Urinary bladder (tissue), 4 donors: ENCODE data around the gene TRPV6. TPM values are rescaled to one million over a fixed set of nuclear protein-coding genes. Genes with fewer than 3 reads are reported as not detected.

Experiments
- DNase-seq: peaks from one replicate; pipeline ENCODE4 v3.0.0-alpha.2; 2015; ENCODE audit errors: extremely low spot score
- H3K27ac ChIP-seq: one replicate; pipeline ENCODE4 v1.5.1; 2013; ENCODE audit warnings: low read depth, mild to moderate bottlenecking, moderate library complexity
- H3K36me3 ChIP-seq: one replicate; pipeline ENCODE4 v1.6.1; 2013; ENCODE audit warnings: mild to moderate bottlenecking, moderate library complexity; ENCODE audit not compliant: insufficient read depth
- H3K4me1 ChIP-seq: one replicate; pipeline ENCODE4 v1.6.1; 2013; ENCODE audit warnings: mild to moderate bottlenecking, moderate library complexity; ENCODE audit not compliant: insufficient read depth
- H3K4me3 ChIP-seq: one replicate; pipeline ENCODE4 v1.5.1; 2013; ENCODE audit warnings: low read depth, low read length
- WGBS: extraction: QIAGEN DNeasy Blood & Tissue Kit; methylation state at CpG from one replicate; pipeline ENCODE4 v1.1.7; 2013; 5-methylcytosine and 5-hydroxymethylcytosine counted together
- polyA plus RNA-seq: library from polyadenylated mRNA; stranded (reverse); fragments of 200-250 nt; gene quantifications from one replicate; pipeline ENCODE4 v1.2.3, GENCODE V29; 2013
- total RNA-seq: library from RNA; depleted of rRNA; stranded (reverse); fragments of >200 nt; gene quantifications from one replicate; pipeline ENCODE4 v1.2.3, GENCODE V29; 2014
- donor health status: healthy with polysubstance abuse.
- donor health status: healthy.

The TRPV6 gene
- total and polyA plus RNA-seq, 2 donors = 0.32 to 0.74 TPM

DNA sequence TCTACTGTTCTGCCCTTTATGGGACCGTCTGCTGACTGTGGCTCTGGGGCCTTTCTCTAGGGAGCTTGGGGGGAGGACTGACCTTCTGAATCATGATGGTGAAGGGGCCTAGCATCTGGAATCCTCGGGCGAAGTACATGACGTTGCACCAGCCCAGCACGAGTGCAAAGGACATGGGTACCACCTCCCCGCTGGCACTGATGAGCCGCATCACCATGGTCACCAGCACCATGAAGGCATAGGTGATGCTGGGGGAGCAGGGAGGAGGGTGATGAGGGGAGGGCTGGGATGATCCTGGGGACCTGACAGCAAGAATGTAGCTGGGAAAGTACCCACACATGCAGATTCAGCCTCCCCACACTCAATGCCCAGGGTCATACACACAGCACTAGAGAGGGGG, 11.1 kb downstream of the TRPV6 start:
- H3K27ac ChIP-seq = no peak overlapping the region
- H3K4me3 ChIP-seq = no peak overlapping the region
- no peak for DNase-seq
- no peaks in the 10 kb centered on the region for H3K36me3 ChIP-seq
- WGBS = 86% methylated on average over 7 of the region's 7 CpGs
- H3K4me1 ChIP-seq = no peaks in the 10 kb centered on the region

DNA sequence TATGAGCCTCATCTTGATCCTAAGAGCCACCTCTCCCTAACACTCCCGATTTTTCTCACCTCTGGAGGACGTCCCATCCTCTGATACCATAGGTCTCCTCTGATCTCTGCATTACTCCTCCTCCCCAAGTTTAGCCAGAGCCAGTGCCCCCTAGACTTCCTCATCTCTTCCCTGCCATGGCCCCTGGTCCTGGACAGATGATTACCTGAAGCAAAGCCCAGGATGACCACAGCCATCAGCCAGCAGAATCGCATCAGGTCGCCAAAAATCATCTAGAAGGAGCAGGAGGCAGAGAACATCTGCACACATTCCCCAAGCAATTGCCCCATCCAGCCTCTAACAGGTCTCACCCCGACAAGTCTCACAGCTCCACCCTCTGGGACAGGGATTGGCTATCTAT, 11.7 kb downstream of the TRPV6 start:
- H3K4me3 ChIP-seq = no peak overlapping the region
- 85% methylated on average over 5 of the region's 5 CpGs for WGBS
- no peak overlapping the region for H3K27ac ChIP-seq
- DNase-seq = no peak
- peaks cover 2% of the 10 kb centered on the region for H3K36me3 ChIP-seq
- no peaks in the 10 kb centered on the region for H3K4me1 ChIP-seq

DNA sequence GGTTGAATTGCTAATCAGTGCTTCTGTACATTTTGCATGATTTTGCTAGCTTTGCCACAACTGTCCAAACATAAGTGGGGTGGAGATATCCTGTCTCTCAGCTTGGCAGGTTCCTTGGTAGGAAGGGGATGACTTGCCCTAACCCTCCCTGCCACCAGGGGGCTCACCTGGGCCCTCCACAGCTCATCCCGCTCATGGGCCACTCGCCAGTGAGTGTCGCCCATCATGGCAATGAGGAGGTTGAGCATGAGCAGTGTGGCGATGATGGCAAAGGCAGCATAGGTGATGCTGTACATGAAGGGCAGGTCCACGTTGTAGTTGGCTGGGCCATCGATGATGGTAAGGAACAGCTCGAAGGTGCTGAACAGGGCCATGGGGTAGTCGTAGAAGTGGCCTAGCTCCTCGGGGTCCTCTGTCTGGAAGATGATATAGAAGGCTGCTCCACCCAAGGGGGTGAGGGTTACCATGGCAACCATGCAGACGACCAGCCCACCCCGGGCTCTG, 12.2 kb downstream of the TRPV6 start:
- H3K27ac ChIP-seq = no peak overlapping the region
- WGBS = 79% methylated on average over 11 of the region's 11 CpGs
- no peak overlapping the region for H3K4me3 ChIP-seq
- no peaks in the 10 kb centered on the region for H3K4me1 ChIP-seq
- peaks cover 2% of the 10 kb centered on the region for H3K36me3 ChIP-seq
- DNase-seq = no peak

DNA sequence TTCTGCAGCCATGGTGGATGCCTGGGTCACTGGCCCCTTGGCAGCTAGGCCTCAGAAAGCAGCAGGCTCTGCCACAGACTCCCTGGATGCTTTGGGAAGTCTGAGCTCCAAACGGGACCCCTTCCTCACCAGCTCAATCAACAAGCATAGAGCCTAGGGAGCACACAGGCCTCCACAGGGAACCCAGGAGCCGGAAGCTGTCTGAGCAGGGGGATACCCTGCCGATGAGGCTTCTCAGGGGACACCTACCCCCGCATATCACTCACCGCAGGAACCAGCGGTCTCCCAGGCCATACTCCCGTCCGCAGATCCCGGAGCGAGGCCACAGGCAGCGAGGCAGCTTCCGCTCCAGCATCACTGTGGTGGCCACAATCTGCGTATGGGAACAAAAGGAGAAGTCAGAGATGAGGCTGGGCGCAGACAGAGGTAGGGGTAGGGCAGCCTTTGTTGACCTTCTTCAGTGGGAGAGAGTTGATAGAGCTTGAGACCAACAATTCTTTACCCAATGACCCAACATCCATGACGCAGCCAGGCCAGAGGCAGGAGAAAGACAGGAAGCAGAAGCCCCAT, 13.4 kb downstream of the TRPV6 start:
- Histone ChIP-seq H3K4me1 (no peaks in the 10 kb centered on the region), H3K27ac (no peak overlapping the region), H3K36me3 (peaks cover 2% of the 10 kb centered on the region), H3K4me3 (no peak overlapping the region)
- no peak for DNase-seq
- WGBS = 89% methylated on average over 15 of the region's 15 CpGs

DNA sequence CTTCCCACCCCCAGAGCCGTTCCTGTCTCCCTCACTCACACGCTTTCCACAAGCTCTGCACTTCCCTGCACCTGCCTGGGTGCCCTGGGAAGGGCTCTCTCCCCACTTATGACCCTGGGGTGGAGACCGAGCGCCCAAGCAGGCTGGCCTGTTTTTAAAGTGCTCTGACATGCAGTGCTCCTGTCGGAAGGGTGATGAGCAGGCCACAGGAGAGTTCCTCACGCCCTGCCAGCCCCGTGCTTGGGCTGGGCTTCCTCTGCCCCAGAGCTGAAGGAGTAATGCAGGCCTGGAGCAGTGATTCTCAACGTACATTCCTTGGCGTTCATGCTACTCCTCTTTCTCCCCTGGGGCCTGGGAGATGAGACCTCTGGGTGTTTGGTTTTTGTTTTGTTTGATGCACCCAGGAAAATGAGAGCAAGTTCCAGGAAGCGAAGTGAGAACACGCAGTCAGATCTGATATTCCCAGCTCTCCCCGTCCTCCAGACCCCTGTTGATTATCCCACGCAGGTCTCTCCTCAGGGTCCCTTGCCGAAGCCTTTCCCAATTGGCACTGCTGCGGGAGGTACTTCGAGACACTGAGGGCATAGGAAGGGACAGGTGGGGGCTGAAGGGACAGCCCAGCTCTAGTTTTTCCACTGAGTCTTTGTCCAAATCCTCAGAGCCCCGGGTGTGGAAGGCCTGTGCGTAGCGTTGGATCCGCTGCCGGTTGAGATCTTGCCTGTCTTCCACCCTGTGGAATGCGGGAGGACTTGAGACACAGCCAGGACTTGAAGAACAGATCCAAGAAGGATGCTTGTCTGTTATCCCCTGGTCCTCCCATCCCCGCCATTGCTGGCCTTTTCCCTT, 14.1 kb downstream of the TRPV6 start:
- H3K4me1 ChIP-seq = no peaks in the 10 kb centered on the region
- H3K27ac ChIP-seq = no peak overlapping the region
- H3K36me3 ChIP-seq = peaks cover 2% of the 10 kb centered on the region
- DNase-seq = no peak
- 88% methylated on average over 23 of the region's 23 CpGs for WGBS
- H3K4me3 ChIP-seq = no peak overlapping the region

DNA sequence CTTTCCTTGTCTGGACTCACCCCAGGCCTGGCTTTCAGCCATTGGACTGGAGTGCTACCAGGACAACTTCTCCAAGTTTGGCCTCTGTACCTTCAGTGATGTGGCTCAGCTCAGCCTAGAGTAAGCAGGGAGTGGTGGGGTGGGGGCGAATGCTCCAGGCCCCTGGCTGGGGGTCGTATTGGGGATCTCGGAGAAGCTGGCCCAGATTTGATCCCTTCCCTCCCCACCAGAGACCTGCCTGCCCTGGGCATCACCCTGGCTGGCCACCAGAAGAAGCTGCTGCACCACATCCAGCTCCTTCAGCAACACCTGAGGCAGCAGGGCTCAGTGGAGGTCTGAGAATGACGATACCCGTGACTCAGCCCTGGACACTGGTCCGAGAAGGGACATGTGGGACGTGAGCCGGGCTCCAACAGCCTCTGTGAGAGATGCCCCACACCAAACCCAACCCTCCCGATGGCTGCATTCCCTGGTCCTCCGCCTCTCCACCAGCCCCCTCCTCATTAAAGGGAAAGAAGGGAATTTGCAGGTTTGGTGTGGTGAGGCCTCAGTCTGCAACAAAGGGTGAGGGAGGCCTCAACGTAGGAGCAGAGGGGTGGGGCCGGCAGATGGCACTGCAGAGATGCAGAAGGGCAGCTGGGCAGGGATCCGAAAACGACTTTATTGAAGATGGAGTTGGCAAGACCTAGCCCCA, 14.8 kb downstream of the TRPV6 start:
- WGBS = 88% methylated on average over 14 of the region's 14 CpGs
- H3K36me3 ChIP-seq = peaks cover 2% of the 10 kb centered on the region

DNA sequence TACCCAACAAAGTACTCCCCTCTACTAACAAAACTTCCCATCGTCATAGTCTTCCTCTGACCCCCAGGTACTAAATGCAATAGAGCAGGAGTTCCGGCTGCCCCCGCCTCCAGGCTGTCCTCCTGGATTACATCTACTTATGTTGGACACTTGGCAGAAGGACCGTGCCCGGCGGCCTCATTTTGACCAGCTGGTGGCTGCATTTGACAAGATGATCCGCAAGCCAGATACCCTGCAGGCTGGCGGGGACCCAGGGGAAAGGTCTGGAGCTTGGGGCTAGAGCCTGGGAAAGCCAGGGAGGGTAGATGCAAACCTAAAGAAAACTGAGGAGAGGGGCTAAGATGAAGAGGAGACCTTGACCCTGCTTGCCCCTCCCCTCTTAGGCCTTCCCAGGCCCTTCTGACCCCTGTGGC, 15.4 kb downstream of the TRPV6 start:
- DNase-seq = no peak
- Histone ChIP-seq H3K27ac (no peak overlapping the region), H3K36me3 (peaks cover 2% of the 10 kb centered on the region), H3K4me1 (no peaks in the 10 kb centered on the region), H3K4me3 (no peak overlapping the region)
- WGBS = 86% methylated on average over 8 of the region's 8 CpGs

More for the DNA sequence above, 14.8 kb downstream of the TRPV6 start:
- no peak overlapping the region for H3K27ac ChIP-seq
- H3K4me3 ChIP-seq = no peak overlapping the region
- no peak for DNase-seq
- H3K4me1 ChIP-seq = no peaks in the 10 kb centered on the region

DNA sequence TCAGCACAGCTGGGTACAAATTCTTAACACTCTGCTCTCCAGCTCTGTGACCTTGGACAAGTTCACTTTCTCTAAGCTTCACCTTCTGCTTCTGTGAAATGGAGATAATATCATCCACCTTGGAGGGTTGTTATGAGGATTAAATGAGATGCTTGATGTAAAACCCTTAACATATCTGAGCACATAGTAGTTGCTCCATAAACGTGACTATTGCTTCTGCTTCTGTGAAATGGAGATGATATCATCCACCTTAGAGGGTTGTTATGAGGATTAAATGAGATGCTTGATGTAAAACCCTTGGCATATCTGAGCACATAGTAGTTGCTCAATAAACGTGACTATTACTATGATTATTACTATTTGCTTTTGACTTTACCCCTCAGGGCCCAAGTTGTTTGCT, 16.1 kb downstream of the TRPV6 start:
- no peak for DNase-seq
- Histone ChIP-seq H3K4me1 (no peaks in the 10 kb centered on the region), H3K36me3 (peaks cover 2% of the 10 kb centered on the region), H3K4me3 (no peak overlapping the region), H3K27ac (no peak overlapping the region)
- 91% methylated on average over 2 of the region's 2 CpGs for WGBS

DNA sequence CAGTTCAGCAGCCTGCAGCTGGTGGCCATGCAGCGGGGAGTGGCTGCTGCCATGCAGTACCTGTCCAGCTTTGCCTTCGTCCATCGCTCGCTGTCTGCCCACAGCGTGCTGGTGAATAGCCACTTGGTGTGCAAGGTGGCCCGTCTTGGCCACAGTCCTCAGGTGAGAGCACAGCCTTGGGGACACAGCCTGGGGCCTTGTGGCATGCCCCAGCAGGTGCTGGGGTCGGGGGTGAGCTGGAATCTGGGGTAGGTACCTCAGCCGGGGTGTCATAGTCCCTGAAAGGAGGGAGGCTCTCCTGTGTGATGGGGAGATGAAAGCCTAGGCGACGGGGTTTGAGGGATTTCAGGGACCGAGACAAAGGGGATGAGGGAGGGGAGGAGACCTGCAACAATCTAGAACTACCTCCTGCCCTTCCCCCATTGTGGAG, 16.5 kb downstream of the TRPV6 start:
- H3K4me1 ChIP-seq = no peaks in the 10 kb centered on the region
- H3K36me3 ChIP-seq = peaks cover 2% of the 10 kb centered on the region
- no peak overlapping the region for H3K4me3 ChIP-seq
- DNase-seq = no peak
- 95% methylated on average over 11 of the region's 11 CpGs for WGBS
- no peak overlapping the region for H3K27ac ChIP-seq

DNA sequence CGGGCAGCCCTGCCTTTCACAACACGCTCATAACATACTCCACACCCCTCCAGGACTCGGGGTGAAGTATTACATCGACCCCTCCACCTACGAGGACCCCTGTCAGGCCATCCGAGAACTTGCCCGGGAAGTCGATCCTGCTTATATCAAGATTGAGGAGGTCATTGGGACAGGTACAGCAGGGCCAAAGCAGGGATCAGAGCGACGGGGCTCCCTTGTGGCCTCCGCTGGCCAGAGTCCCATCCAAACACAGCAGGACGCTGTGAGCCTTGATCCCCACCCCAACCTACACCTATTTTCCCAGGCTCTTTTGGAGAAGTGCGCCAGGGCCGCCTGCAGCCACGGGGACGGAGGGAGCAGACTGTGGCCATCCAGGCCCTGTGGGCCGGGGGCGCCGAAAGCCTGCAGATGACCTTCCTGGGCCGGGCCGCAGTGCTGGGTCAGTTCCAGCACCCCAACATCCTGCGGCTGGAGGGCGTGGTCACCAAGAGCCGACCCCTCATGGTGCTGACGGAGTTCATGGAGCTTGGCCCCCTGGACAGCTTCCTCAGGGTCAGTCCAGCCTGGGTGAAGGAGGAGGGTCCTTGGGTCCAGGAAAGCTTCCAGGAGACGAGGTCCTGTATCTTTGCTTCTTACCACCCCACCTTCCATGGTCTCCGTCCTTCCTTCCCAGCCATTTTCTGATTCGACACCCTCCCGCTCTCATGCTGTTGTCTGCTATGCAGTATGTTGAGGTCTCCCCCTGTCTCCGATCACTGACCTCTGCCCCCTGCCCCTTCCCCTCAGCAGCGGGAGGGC, 17.2 kb downstream of the TRPV6 start:
- DNase-seq = no peak
- Histone ChIP-seq H3K27ac (no peak overlapping the region), H3K4me1 (no peaks in the 10 kb centered on the region), H3K36me3 (peaks cover 2% of the 10 kb centered on the region), H3K4me3 (no peak overlapping the region)
- 90% methylated on average over 31 of the region's 31 CpGs for WGBS

DNA sequence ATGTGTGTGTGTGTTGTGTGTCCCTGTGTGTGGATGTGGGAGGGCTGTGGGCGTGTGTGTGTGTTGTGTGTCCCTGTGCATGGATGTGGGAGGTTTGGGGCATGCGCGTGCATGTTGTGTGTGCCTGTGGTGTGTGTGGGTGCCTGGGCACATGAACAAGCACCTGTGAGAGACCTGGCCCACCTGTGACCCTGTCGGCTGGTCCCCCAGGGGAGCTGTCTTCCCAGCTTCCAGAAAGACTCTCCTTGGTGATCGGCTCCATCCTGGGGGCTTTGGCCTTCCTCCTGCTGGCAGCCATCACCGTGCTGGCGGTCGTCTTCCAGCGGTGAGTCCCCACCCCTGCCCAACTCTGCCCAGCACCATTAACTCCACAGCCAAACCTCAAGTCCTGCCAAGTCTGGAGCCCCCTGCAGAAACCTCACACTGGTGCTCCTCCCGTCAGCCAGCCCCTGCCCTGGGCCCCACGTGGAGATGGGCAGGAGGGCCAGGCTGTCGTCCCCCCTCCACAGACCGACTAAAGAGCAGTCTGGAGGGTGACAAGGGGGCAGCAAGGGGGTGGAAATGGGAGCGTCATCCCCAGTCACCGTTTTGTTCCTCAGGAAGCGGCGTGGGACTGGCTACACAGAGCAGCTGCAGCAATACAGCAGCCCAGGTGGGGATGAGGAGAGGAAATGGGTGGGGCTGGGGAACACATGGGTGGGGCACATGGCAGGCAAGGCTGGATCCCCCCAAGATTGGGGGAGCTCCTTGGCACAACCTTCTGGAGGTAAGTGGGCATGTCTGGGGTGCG, 18.0 kb downstream of the TRPV6 start:
- no peak overlapping the region for H3K27ac ChIP-seq
- 78% methylated on average over 18 of the region's 18 CpGs for WGBS
- no peak for DNase-seq
- H3K36me3 ChIP-seq = peaks cover 2% of the 10 kb centered on the region
- H3K4me3 ChIP-seq = no peak overlapping the region
- no peaks in the 10 kb centered on the region for H3K4me1 ChIP-seq

DNA sequence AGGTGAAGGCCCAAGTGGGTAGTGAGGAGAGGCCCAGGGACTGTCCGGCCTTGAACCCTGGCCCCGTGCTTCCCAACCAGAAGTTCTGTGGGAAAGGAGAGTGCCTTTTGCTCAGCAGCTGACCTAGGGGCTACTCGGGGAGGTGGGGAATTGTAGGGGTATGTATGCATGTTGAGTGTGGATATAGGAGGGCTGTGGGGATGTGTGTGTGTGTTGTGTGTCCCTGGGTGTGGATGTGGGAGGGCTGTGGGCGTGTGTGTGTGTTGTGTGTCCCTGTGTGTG, 18.5 kb downstream of the TRPV6 start:
- no peak for DNase-seq
- Histone ChIP-seq H3K27ac (no peak overlapping the region), H3K36me3 (peaks cover 2% of the 10 kb centered on the region), H3K4me3 (no peak overlapping the region), H3K4me1 (no peaks in the 10 kb centered on the region)
- 92% methylated on average over 4 of the region's 4 CpGs for WGBS
